ENCODE data around the gene TMEM259.

GRCh38 chr19:1000591-1001537 is 20.1 kb downstream of the TMEM259 start:
- TF ChIP-seq CTCF (IDR thresholded peaks at IDR 0.05; ENCODE audit: insufficient read depth, low read length, poor library complexity, severe bottlenecking) (no peak), EZH2phosphoT487 (conservative IDR thresholded peaks at IDR 0.05; ENCODE audit: low read length) (no peak)
